GM21390 (cell line): ENCODE results near the gene SSC5D.
"Not testable (repeated sequence)": the region's sequence is repeated elsewhere in the genome, so short reads cannot be mapped to it uniquely, and the experiment has no call there.

Experiments used
- ATAC-seq: cut with Tn5 transposase; IDR thresholded peaks from one replicate; pipeline ENCODE4 v1.9.1; 2021; ENCODE audit not compliant: unreplicated experiment

Gene SSC5D

DNA sequence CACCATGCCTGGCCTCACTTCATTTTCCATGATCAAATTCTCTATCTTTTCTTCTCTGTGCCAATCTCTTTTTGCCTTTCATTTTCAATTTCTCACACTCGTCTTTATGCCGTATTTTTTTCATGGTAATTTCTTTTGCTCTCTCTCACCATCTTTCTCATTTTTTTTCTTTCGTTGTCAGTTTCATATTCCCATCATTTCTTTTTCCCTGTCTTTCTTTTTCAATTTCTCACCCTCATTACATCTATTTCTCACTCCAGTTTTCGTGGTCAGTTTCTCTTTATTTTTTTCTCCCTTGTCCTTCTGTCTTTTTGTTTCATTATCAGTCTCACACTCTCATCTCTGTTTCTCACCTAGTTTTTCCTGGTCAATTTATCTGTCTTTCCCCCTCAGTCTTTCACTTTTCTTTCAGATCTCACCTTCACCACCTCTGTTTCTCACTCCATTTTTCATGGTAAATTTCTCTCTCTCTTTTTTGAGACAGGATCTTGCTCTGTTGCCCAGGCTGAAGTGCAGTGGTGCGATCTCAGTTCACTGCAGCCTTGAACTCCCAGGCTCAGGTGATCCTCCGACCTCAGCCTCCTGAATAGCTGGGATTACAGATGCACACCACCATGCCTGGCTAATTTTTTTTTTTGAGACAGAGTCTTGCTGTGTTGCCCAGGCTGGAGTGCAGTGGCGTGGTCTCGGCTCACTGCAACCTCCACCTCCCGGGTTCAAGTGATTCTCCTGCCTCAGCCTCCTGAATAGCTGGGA lies 14.1 kb downstream of the SSC5D start:
- no peak for ATAC-seq

DNA sequence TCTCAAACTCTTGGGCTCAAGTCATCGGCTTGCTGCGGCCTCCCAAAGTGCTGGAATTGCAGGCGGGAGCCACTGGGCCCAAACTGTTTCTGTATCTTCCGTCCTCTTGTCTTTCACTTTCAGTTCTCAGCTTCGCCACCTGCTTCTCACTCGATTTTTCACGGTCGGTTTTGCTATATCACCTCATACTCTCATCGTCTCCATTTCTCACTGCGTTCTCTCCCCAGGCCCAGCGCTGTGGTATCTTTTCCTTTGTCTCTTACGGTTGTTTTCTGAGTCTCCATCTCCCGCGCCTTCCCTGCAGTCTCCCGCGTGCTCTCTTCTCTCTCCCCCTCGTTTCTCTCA lies 14.9 kb downstream of the SSC5D start:
- ATAC-seq, result no peak

DNA sequence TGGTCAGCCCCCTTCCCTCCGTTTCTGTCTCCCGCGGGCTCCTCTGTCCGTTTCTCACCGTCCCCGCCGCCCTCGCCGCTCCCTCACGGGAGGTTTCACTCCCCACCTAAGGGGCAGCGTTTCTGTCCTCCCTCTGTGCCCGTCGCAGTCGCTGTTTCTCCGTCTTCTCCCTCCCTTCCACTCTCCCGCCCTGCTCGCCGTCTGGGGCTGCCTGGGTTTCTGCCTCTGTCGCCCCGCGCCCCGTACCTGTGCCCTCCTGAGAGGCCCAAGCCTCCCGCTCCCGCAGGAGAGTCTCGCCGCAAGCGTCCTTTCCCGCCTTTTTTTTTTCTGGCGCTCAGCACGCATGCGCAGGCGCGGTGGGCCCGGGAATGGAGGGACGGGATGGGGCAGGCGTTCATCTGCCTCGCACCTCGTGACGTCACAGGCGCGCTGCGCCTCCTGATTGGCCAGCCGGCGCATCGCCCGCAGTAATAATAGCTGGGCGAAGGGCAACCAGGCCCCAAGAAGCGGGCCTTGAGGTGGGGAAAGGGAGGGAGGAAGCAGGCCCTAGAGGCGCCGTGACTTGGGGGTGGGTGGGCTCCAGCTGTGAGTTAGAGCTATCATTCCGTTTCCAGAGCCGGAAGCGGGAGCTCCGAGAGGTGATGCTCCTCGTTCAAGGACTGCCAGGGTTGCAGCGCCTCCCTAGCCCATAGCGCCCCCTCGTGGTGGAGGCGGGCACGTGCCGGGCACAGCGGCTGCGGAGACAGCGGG lies 15.4 kb downstream of the SSC5D start:
- ATAC-seq, result peak; percentile 85

DNA sequence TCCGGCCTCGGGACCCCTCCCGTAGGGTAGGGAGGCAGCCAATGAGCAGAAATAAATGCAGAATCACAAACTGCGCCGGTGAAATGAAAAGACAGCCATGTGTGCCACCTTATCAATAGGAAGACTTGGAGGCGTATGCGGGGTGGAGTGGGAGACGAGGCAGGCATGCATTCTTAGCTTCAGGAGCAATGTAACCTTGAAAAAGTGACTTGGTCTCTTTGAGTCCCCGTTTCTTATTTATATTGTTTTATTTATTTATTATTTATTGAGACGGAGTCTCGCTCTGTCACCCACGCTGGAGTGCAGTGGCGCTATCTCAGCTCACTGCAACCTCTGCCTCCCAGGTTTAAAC lies 16.0 kb downstream of the SSC5D start:
- ATAC-seq, result no peak

DNA sequence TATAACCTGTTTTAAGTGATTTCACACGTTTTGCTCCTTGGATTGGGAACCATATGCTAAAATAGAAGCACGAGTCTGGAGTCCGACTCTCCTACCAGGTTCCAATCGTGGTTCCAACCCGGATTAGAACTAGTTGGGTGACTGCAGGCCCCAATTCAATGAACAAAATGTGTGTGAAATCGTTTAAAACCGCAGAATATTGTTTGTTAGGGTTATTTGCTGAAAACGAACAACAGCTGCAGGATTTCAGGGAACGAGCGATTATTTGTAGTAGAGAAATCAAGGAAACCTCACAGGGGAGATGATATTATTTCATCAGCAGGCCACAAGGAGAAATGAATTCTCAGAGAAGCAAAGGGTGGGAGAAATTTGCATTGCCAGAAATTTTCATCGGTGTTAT lies 16.7 kb downstream of the SSC5D start:
- no peak for ATAC-seq

DNA sequence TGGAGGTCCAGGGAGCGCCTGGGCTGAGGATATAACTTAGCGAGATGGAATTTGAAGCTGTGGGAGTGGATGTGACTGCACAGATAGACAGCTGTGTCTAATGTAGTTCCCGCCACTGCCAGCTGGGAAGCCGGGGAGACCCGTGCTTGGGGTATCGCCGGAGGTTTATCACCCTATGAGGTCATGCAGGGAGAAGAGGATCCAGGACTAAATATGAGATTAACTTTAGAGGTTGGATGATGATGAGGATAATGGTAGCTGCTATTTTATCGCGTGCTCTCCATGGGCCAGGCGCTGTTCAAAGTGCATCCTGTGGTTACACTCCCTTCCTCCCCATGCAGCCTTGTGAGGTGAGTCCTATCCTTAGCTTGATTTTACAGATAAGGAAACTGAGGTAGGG lies 19.9 kb downstream of the SSC5D start:
- ATAC-seq, result no peak

DNA sequence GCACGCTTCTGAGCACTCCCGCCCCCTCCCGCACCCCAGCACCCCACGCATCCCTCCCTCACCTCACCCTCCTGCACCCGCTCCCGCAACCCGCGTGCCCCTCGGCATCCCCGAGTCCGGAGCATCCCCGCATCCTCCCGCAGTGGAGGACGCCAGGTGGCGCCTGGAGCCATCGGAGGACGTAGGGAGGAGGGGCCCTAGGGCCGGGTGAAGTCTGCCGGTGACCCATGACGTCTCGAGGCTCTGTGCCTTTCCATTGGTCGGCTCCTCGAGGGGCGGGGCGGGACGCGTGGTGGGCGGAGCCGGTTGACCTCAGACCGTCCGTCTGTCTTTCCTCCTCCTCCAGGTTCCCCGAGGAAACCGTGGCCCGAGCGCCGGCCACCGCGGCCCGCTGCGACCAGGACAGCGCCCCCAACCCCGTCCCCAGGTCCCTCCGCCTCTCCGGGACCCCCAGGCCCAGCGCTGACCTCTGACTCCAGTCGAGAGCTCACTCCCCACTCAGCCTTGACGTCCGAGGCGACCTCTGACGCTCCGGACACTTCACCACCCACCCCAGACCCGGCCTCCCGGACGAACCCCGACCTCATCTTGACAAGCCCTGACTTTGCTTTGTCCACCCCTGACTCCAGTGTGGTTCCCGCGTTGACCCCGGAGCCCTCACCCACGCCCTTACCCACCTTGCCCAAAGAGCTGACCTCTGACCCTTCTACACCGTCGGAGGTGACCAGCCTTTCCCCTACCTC lies 28.8 kb downstream of the SSC5D start:
- ATAC-seq, result peak; percentile 99

DNA sequence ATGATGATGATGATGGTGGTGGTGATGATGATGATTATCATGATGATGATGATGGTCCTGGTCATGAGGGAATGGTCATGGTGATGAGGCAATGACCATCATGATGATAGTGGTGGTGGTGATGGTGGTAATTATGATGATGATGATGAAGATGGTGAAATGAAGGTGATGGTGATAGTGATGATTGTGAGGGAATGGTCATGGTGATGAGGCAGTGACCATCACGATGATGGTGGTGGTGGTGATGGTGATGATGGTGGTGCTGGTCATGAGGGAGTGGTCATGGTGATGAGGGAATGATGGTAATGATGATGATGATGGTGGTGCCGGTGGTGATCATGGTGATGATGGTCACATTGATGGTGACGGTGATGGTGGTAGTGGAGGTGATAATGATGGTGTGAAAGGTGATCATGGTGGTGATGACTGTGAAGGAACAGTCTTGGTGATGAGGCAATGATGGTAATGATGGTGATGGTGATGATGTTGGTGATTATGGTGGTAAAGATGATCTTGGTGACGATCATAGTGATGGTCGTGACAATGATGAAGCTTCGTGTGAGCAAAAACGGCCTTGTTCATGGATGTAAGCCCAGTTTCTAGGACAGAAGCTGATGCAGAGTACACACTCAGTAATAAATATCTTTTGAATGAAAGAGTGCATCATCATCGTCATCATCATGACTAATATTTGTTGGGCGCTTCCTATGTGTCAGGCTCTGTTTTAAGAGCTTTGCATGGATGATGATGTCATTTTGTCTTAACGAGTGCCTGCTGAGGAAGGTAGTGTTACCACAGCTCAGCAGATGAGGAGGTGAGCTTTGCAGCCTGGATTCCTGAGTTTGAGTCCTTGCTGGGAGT lies 31.4 kb downstream of the SSC5D start:
- ATAC-seq, result no peak

DNA sequence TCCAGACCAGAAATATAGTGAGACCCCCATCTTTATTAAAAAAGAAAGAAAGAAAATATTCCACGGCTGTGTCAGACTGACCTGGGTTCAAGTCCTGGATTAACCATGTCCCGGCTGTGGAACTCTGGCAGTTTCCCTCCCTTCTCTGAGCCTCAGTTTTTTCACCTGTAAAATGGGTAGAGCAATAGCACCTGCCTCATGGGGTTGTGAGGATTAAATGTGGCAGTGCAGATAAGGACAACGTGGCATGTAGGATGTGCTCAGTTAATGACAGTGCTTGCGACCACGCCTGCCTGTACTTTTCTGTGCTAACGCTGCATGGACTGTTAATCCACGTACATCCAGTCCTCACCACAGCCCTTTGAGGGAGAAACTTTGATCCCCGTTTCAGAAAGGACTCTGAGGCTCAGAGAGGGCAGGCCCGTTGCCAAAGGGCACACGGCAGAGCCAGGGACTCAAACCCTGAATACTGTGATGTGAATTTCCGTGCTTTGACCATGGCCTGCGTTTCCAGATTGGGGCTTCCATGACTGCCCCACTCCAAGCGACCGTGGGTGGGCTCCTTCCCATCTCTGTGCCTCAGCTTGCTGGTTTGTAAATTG lies 32.6 kb downstream of the SSC5D start:
- no peak for ATAC-seq

DNA sequence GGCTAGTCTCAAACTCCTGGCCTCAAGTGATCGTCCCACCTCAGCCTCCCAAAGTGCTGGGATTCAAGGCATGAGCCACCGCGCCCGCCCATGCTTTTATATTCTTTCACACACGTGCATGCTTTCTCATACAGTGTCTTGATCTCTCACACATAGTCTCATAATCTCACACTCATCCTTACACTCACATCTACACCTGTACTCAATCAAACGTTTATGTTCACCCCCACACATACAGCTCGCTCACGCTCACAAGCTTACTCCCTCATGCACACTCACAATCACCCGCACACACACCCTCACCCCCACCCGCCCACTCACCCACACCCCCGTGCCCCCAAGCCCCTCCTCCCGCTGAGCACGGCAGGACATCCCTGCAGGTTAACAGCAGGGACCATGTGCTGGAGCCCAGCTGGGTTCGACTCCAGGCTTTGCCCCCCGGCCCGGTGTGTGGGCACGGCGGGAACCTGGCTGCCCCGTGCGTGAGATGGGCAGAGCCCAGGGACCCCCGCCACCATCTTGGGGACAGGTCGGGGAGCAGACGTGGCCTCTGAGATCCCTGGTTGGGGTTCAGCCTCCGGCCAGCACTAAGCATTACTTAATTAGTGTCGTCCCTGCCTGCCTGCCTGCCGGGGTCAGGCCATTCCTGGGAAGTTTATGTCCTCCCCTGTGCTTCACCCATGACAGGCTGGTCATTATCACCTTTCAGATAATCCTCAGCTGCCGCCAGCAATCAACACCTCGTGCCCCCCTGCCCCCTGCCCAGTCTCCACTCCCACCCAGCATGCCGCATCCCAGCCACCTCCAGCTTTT lies 37.3 kb downstream of the SSC5D start:
- ATAC-seq, result no peak

DNA sequence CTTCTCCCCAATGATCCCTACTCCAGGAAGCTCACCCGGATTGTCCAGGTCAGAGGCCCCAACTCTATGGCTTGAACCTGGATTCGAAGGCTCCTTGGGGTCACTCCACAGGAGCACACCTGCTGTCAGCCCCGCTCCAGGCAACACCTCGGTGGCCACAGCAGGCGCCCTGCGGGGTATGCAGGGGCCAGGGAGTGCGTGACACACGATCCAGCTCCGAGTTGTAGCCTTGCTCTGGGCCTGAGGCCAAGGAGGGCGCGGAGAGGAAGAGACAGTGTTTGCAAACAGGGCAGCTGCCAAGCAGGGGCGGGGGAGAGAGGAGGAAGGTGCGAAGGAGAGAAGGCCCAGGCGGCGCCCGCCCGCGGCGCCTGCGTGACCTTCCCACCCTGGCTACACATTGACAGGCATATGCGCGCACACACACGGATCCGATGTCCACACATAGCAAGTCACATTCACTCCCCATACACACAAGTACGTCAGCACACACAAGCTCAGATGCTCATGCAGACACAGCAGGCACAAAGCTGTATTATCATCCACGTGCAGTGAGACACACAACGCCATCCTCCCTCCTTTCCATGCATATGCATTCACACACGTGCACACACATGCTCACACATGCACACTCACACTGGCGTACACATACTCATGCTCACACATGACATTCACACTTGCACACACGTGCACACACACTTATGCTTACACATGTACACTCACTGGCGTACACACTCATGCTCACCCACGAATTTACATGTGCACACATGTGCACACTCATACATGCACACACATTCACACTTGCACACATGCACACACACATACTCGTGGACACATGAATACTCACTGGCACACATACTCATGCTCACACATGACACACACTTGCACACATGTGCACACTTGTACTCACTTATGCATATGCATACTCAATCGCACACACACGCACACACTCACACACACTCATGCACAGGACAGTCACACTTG lies 38.3 kb downstream of the SSC5D start:
- no peak for ATAC-seq

DNA sequence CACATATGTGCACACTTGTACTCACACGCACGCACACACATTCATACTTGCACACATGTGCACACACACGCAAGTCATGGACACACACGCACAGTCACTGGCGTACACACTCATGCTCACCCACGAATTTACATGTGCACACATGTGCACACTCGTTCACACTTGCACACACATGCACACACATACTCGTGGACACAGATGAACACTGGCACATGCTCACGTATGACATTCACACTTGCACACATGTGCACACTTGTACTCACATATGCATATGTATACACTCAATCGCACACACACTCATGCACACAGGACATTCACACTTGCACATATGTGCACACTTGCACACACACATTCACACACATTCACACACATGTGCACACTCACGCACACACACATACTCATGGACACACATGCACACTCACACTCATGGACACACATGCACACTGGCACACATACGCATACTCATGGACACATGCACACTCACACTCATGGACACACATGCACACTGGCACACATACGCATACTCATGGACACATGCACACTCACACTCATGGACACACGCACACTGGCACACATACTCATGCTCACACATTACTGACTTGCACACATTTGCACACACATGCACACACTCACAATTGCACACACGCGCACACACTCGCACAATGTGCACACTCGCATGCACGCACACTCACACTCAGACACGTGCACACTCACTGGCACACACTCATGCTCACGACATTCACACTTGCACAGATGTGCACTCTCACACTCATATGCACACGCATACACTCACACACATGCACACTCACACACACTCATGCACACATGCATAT lies 39.2 kb downstream of the SSC5D start:
- no peak for ATAC-seq

DNA sequence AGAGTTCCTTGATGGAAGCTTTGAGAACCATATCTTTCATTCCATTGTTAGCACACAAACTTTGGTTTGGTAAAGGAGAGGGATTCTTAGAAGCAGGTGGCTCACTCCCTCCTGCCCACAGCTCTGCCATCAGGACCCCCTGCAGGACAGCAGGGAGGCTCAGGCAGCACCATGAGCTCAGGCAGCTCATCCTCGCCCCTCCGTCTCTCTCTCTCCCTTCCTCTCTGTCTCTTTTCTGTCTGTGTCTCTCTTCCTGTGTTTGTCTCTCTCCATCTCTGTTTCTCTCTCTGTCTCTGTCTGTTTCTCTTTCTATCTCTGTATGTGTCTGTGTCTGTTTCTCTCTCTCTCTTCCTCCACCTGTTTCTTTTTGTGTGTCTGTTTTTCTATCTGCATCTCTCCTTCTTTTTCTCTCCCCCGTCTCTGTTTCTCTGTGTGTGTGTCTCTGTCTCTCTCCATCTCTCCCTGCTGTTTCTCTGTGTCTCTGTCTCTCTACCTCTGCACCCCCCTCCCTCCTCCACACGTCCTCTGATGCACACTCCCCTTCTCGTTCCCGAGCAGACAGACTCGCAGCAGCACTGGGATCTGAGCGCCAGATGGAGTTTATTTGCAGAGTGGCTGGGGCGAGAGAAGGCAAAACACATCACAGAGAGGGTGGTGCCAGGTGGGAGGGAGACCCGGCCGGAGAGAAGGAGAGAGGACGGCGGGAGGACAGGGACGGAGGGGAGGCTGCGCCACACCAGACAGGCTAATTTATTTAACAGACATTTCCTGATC lies 40.0 kb downstream of the SSC5D start:
- ATAC-seq, result no peak

DNA sequence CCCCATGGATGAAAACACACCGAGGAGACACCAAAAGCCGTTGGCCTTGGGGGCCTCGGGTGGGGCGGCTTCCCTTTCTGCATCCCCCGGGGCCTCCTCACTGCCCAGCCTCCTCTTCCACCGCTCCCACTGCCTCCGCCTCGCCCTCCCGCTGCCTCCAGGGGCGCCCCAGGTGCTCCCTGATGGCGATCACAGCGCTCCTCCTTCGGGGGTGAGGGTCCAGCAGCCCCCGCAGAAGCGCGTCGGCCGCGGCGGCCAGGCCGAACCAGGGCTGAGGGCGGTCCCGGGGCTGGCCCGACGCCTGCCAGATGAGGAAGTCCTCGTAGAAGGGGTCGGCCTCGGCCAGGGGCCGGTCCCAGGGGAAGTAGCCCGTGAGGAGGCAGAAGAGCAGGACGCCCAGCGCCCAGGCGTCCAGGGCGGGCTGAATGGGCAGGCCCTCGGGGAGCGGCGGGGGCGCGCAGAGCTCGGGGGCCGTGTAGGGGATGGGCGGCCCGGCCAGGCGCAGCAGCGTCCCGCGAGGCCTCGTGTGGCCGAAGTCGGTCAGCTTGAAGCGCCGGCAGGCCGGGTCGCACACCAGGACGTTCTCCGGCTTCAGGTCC lies 41.5 kb downstream of the SSC5D start:
- ATAC-seq, result no peak

DNA sequence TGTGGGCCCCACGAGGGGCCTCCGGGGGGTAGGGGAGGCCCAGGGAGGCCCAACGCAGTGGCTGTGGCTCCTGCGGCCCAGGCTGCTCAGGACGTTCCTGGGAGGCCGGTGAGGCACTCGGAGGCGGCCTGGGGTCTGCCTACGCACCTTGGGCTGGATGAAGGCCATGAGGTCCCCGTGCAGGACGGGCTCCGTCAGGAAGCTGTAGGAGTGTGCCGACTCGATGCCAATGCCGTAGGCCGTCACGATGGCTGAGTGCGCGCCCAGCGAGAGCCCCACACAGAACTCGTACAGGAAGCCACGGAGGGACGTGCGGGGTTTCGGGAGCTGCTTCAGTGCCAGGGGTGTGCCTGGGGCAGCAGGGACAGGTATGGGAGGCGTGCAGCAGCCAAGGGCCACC lies 42.8 kb downstream of the SSC5D start:
- ATAC-seq, result no peak

DNA sequence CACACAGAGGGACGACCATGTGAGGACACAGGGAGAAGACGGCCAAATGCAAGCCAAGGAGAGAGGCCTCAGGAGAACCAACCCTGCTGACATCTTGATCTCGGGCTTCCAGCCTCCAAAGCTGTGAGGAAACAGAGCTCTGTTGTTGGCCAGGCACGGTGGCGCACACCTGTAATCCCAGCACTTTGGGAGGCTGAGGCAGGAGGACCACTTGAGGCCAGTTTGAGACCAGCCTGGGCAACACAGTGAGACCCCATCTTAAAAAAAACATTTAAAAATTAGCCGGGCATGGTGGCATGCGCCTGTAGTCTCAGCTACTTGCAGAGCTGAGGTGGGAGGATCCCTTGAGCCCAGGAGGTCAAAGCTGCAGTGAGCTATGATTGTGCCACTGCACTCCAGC lies 46.0 kb downstream of the SSC5D start:
- not testable (repeated sequence) for ATAC-seq
